GM21423 (cell line): ENCODE data around the gene ZCWPW1.

ENCODE experiments used
- ATAC-seq: cut with Tn5 transposase; IDR thresholded peaks from one replicate; pipeline ENCODE4 v1.9.1; 2021; ENCODE audit warnings: mild to moderate bottlenecking, moderate library complexity; ENCODE audit not compliant: unreplicated experiment

ZCWPW1 gene

GRCh38 chr7:100433276-100433591 lies 4.7 kb upstream of the ZCWPW1 start:
- ATAC-seq = no peak

GRCh38 chr7:100432621-100433275 lies 4.2 kb upstream of the ZCWPW1 start:
- ATAC-seq = no peak

- no peak for ATAC-seq
Observed at GRCh38 chr7:100432053-100432452, 3.5 kb upstream of the ZCWPW1 start.

GRCh38 chr7:100431286-100431735 lies 2.8 kb upstream of the ZCWPW1 start:
- ATAC-seq = no peak

GRCh38 chr7:100430493-100431285 lies 2.2 kb upstream of the ZCWPW1 start:
- ATAC-seq = no peak

- ATAC-seq = peak; percentile 31
Observed at GRCh38 chr7:100429637-100430492, 1.4 kb upstream of the ZCWPW1 start, which contains the start of gene MEPCE. Gene MEPCE, plus strand, starts transcription at chr7:100429831. Its CDS starts 188 bp downstream, at chr7:100430019.

DNA sequence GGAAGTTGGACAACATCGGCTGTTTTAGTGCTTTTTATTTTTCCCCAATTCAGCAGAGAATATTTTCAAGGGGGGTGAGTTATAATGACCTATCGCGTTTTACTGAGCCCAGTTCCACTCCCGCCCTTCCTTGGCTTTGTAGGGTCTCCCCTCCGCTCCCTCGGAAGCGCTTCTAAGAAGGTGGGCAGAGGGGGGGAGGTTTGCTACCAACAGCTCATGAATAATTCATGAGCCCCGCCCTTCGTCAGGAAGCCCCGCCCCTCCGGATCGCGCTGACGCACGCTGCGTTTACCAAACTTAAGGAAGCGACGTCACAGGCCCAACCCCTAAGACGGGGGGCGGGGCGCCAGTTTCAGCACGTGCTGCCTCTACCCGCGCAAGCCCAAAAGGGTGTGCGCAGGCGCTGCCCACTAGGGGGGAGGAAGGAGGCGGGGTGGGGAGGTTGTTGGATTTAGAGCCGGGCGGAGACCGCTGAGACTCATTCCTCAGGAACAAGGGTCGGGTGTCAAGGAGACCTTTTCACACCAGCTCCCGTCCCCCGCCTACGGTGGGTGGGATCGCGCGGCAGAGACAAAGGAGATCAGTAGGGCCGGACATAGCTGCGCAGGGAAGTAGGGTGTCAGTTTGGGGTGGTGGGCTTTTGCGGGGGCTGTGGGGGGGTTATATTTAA lies 599 bp upstream of the ZCWPW1 start:
- peak; percentile 44 for ATAC-seq

DNA sequence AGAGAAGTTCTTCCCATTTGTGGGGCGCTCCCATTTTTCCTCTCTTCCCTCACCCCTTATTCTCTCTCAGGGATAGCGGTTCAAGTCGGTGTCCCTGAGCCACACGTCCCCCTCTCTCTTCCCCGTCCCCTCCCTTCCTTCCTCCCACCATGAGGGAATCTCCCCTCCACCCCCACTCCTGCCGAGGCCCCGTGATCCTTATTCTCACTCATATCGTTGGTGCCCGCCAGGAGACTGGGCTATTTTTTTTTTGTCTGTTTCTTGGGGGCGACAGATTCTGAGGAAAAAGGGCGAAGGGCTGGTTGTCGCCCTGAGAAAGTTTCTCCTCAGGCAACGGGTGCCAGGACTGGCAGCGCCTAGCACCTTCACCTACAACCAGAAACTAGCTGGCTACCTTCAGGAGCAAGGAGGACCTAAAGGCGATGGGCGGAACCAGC lies 723 bp downstream of the ZCWPW1 start:
- ATAC-seq = no peak

DNA sequence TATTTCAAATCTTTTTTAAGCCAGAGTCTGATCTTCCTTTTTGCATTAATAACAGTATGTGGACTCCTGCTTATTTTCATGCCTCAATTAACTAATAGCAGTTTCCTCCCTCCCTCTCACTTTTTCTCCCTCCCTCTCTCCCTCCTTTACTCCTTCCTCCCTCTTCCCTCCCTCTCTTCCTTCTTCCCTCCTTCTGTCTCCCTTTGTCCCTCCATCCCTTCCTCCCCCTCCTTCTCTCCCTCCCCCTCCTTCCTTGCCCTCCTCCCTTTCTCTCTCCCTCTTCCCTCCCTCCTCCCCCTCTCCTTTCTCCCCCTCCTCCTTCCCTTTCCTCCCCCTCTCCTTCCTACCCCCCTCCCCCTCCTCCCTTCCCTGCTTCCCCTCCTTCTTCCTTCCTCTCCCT lies 2.0 kb downstream of the ZCWPW1 start:
- ATAC-seq = no peak

GRCh38 chr7:100425347-100425746 lies 3.2 kb downstream of the ZCWPW1 start:
- no peak for ATAC-seq

DNA sequence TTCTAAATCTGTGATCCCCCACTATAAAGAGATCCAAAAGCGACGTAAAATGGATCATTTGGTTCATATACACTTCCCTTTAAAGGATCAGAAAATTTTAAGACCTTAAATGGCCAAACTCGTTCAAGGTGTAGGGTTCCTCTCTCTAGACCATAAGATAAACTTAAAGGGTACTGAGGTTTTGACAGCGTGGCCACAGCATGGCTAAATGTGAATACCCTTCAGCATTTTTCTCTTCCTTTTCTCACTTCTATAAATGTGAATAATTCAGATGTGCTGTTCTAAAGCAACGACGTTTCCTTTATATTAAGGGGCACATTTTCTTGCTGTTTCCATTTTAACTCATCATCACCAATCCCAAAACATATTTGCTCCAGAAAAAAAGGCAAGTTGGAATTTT lies 5.2 kb downstream of the ZCWPW1 start:
- ATAC-seq = no peak

- ATAC-seq = no peak
Observed at GRCh38 chr7:100419660-100420226, 8.8 kb downstream of the ZCWPW1 start.

GRCh38 chr7:100418930-100419659 lies 9.4 kb downstream of the ZCWPW1 start:
- no peak for ATAC-seq

DNA sequence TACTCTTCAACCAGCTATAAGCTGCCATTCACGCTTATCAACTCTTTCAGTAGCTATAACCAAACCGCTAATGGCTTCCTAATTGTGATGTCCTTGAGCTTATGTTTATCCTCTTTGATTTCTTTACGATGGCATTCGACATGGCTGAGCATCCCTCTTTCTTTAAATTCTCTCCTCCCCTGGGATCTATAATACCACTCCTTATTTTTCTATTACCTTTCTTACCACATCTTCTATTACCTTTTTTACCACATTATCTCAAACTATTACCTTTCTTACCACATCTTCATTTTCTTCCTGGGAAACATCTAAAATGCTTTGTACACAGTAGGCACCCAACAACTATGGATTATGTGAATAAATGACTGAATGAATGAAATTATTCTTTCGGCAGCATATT lies 13.1 kb downstream of the ZCWPW1 start:
- ATAC-seq = no peak

DNA sequence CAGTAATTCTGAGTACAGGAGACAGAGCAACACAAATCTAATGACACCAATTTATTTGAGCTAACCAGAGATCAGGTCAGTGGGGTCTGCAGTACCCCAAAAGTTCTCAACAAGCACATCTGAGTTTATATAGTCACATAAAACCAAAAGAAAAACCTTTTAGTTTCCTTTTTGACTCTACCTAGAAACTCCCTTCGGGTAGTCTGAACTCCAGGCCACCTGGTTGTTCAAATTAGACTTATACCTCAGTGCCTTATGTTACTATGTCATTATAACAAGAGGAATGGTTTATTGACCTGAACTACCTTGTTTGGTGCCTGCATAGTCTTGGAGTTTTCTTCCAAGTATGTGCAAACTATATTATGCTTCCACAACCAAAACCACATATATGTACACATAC lies 14.6 kb downstream of the ZCWPW1 start:
- ATAC-seq = no peak

- no peak for ATAC-seq
Observed at GRCh38 chr7:100413346-100413745, 15.2 kb downstream of the ZCWPW1 start.

DNA sequence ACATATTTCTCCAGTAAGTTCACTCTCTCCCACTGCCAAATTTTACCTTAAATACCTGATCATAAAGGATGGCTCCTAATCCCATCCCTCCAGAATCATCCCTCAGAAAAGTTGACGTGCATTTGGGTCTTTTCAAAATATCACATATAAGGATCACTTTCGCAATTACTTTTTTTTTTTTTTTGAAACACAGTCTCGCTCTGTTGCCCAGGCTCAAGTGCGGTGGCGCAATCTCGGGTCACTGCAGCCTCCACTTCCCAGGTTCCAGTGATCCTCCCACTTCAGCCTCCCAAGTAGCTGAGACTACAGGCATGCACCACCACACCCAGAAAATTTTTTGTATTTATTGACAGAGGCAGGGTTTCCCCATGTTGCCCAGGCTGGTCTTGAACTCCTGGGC lies 17.4 kb downstream of the ZCWPW1 start:
- ATAC-seq = no peak

GRCh38 chr7:100407285-100408180 lies 21.0 kb downstream of the ZCWPW1 start:
- ATAC-seq = peak; percentile 53

DNA sequence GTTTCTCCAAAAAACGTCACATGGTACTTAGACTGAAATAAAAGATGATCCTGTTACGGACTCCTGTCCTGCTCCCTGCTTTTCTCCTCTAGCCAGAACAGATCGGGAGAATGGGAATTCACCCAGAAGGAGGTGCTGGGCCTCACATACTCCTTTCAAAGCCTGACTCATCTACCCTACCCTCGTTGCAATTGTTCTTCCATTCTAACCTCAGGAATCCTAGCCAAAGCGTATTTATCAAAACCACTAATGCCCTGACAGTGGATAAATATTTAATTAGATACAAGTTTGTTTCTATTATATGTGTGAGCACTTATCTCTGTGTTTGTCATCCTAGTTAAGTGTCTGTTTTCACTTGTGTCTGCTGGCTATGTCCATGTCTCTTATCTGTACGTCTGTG lies 21.7 kb downstream of the ZCWPW1 start:
- ATAC-seq = no peak
